ENCODE measurements around the gene KCNIP2.
"Not testable (repeated sequence)": the region's sequence is repeated elsewhere in the genome, so short reads cannot be mapped to it uniquely, and the experiment has no call there.

The KCNIP2 gene

GRCh38 chr10:101827919-101828600, 15.5 kb downstream of the KCNIP2 start:
- DNase-seq = no peak

DNA sequence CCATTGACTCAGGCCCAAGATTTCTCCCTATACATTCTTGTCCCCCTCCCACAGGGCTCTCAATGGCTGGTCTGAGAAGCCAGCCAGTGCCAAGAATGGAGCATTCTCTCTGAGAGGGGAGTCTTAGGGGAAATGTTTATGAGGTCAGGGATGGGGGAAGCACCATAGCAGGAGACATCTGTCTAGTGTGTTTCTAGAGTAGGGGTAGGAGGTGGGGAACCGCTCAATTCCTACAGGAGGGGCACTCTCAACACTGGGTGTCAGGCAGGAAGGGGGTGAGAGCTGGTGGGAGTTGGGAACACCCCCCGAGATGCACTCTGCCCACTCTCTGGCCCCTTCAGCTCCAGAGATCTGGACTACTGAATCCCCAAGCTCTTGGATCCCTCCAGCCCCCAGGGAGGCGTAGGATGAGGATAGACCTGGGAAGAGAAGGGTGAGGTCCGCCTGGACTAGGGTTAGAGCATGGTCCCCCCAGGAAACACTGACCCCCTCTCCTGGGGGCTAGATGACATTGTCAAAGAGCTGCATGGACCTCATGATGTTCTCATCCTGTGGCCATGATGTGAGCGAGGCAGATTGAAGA, 16.7 kb downstream of the KCNIP2 start:
- no peak for DNase-seq

GRCh38 chr10:101824736-101825135, 18.9 kb downstream of the KCNIP2 start:
- DNase-seq = no peak

DNA sequence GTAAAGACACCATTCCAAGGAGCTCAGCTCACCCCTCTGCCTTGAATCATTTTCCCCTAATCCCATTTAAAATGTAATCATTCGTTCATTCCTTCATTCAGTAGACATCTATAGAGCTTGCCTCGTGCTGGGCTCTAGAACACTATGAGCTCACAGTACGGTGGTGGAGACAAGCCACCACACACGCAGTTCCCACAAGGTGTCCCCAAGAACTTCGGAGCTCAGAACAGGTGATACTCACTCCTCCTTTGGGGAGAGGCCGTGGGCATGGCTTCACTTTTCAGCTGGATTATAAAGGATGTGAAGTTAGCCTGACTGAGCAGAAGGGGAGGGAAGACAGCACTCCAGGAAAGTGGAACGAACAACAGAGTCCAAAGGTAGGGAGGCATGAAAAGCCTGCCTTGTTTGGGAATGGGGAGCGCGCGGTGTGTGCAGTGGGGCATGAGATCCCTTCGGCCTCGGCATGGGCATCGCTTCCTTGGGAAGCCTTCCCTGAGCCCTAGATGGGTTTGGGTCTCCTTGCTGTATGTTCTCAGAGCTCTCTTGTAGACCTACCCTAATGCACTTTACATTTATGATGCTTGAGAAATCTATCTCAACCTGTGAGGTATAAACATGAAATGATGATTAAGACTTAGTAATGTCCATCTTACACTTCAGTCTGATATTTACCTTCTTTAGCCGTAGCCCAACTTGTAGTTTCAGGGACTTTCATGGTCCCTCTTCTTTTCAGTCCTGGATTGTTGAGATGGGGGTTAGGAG, 24.5 kb downstream of the KCNIP2 start:
- DNase-seq = no peak

DNA sequence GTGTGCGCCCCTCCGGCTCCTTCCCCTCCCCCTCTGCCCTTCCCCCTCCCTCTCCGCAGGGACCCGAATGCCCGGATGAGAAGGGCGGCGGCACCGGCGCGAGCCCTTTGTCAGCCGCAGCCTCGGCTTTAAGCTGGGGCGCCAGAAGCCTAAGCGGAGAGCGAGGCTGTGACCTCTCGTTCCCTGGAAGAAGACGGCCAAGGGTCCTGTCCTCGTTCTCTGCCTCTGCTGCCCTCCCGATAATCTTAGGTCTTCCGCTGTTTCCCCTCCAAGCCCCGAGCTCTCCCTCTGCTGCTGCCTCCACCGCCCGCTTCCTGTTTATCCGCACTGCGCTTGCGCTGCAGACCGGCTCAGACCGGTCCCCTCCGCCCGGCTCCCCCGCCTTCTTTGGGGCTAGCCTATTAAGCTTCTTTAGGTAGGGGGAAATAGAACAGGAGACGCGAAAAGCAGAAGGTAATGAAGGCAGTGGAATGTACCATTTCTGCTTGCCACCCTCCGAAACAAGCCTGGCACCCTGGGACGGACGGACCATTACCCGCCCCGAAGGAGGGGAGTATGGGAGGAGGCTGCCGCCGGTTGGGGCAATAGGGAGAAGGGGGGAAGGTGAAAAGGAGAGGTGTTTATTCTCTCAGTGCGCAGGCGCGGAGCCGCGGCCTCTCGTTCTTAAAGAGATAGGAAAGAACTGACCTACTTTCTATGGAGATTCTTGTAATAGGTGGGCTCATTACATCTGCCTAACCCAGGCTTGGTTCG, 25.3 kb downstream of the KCNIP2 start, which contains the start of gene OGA:
OGA (minus strand) TSS at position 326 of the 753 bp plus-strand sequence. CDS start 422 bp downstream, outside the sequence.
- DNase-seq = peak; percentile 98

DNA sequence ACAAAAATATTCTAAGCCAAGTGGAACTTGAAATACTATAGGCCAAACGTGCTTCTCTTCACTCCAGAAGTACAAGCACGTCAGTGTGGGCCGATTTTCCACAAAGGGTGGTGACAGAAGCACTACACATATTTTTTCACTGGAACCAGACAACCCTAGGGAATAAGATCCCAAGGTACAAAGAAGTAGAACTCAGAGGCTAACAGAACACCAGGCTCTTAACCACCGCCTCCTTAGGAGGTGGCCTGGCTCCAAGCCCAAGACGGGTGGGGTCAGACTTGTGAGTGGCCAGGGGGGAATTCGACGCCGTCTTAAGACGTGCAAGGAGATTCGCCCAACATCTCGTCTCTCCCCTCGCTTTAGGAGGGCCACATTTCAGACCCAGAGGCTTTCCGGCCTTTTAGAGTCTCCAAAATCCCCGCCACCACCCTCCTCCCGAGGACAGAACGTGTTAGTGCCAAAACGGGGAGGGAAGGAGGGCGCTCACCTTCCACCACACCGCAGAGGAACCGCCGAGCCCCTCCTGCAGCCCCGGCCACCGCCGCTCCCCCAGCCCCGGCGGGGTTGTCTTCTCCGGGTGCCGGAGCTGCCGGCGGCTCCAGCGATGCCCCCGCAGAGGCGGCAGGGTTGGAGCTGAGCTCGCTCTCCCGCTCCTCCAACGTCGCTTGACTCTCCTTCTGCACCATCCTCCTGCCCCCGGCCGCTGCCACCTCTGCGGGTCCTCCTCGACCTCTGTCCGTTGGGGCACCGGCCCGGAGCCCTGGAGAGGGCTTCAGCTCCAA, 26.1 kb downstream of the KCNIP2 start:
- DNase-seq = peak; percentile 56

DNA sequence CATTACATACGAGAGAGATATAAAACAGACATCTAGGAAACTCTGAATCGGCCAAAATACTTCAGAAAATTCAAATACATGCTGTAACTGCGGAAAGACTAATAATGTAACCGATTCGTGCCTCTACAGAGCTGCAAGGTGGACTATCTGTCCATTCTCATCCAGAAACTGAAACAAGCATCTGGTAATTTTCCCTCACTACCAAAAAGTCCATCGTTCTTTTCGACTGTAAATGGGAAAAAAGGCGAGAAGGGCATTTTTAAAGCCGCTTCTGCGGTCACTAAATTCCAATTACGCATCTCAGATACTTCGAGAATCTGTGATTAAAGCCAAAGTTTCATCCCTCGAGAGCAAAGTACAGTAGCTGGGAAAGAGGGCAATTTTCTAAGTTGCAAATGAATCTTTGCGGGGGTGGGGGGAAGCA, 26.7 kb downstream of the KCNIP2 start:
- no peak for DNase-seq

GRCh38 chr10:101816376-101816775, 27.2 kb downstream of the KCNIP2 start:
- DNase-seq = no peak

DNA sequence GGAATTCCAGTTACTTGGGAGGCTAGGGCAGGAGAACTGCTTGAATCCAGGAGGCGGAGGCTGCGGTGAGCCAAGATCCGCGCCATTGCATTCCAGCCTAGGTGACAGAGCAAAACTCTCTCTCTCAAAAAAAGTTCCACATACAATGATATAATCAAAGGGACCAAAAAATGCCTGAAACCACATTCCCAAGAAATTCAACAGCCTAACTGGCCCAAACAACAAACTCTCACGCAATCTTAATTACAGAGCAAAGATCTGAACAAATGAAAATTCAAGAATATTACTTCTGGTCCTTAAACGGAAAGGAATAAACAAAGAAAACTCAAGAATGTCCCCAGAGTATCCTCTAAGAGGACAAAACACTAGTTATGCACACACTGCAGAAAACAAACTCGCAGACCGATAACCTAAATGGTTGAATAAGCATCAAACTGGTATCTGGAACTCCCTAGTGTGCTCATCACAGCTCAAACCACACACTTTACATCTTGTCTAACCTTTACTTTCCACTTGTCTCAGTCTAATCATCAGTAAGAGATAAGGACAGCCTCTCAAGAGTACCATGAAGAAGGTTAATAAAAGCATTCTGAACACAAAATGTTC, 29.0 kb downstream of the KCNIP2 start:
- DNase-seq = no peak

DNA sequence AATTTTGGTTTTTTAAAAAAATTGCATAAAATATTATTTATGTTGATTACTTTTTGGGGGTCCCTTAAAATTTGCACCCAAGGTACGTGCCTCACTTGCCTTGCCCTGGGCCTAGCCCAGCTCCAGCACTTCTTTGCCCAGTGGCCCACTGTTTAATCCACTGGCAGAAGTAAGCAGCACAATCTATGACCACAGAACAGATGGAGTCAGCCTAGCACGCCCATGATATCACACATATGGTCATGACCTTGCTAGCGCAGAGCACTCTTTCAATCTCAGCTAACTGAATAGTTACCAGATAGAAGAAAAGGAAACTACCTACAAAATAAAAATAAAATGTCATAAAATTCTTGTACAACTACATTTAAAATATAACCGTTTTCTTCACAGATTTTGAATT, 31.0 kb downstream of the KCNIP2 start:
- no peak for DNase-seq

- DNase-seq = no peak
These were observed 36.4 kb downstream of the KCNIP2 start for GRCh38 chr10:101807158-101807557.

DNA sequence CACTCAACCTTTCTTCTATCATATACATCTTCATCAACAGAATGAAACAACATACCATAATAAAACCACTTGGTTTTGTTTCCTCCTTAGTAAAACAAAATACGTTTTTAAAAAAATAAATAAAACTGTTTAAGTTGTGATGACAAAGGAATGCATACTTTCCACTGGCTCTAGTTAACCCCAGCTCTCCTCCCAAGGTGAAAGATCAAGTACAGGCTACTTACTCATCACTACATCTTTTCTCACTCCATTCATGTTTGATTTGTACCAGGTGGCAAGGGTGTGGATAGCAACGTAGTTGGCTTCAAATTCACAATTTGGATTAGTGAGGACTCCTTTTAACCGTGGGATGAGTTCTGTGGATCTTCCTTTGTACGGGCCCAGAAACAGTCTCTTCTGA, 40.1 kb downstream of the KCNIP2 start:
- DNase-seq = no peak

DNA sequence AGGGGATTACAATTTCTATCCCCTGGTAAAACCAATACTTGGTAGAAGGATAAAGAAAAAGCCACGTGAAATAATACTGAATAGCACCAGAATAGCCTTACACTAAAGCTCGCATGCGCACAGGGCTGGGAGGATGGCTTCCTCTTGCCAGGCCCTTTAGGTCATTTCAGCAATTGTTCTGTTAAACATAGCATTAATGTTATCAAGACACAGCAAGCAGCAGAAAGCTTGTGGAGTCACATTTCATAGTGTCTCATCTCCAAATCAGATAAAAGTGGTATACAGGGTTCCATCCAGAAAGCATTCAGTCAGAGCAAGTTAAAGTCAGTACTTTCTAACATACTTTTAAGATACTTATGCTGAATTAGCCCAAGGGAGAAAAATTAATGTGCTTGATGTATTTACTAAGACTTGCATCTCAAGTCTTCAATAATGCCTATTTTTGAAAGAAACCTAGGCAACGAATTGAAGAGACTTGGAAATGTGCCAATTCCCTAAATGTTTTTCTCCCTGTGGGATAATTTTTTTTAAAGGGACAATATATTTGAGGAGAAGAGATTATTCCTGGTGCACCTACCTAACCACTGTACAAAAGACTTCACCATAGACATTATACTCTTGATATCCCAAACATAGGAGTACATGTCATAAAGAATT, 46.1 kb downstream of the KCNIP2 start:
- no peak for DNase-seq

GRCh38 chr10:101793526-101793925, 50.1 kb downstream of the KCNIP2 start:
- DNase-seq = no peak

DNA sequence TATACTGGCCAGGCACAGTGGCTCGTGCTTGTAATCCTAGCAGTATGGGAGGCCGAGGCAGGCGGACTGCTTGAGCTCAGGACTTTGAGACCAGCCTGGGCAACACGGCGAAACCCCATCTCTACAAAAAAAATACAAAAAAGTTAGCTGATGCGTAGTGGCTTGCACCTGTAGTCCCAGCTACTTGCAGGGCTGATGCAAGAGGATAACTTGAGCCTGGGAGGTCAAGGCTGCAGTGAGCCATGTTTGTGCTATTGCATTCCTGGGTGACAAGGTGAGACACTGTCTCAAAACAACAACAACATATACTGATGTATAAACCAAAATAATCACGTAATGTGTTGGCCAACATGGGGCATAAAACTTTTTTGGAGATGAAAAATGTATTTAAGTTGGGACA, 53.9 kb downstream of the KCNIP2 start:
- DNase-seq = no peak

DNA sequence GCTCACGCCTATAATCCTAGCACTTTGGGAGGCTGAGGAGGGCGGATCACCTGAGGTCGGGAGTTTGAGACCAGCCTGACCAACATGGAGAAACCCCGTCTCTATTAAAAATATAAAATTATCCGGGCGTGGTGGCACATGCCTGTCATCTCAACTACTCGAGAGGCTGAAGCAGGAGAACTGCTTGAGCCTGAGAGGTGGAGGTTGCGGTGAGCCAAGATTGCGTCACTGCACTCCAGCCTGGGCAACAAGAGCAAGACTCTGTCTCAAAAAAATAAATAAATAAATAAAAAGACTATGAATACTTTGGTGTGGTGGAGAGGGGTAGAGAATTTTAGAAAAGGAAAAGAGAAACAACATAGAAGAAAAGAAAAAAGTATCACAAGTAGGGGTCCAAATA, 54.4 kb downstream of the KCNIP2 start:
- not testable (repeated sequence) for DNase-seq

GRCh38 chr10:101785801-101786200, 57.8 kb downstream of the KCNIP2 start:
- DNase-seq = no peak

- no peak for DNase-seq
These were observed 59.0 kb downstream of the KCNIP2 start for GRCh38 chr10:101784558-101784957.

- no peak for DNase-seq
These were observed 59.9 kb downstream of the KCNIP2 start for GRCh38 chr10:101783736-101784118.

DNA sequence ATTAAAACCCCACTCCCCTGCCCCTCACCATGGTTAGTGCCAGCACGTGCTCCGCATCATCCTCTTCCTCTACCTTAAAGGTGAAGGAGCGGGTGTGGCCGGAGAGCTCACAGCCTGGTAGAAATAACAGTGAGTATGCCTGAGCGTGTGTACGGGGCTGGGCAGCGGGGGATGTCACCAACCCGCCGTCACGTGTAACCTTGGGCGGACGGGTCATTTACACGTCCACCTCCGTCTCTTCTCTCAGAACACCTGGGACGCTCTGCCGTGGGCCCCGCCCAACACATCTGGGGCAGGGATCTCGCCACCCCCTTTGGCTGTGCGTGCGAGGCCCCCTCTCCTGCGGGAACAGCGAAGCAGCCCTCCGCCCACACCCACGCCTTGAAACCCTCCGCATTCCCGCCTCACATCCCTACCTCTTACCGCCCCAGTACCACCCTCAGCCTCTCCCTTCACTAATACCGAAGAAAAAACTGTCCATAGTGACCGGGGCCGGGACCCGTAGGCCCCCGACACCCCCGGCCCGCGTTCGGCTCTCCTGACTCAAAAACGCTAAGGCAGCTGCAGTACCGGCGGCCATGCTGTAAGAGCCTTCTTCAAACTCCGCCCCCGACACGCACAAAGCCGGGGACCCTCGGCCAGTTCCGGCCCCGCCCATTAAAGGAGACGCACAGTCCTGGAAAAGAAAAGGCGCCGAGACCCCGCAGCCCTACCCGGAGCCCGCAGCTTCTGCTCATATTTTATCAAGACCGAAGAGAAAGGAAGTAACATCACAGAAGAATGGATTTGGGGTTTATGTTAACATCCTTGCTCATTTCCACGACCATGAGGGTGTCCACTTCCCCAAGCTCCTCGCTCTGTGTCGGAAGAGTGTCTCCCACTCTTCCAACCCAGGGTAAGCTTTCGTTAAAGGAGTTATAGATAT, 60.5 kb downstream of the KCNIP2 start, which contains the start of gene NPM3:
NPM3 (minus strand) TSS at position 636 of the 925 bp plus-strand sequence; CDS start at position 580, 56 bp downstream.
- peak; percentile 93 for DNase-seq

All from activated CD4-positive, alpha-beta T cell treated with anti-CD3 and anti-CD28 coated beads for 48 hours (primary cell).